B cell (primary cell): ENCODE data around the gene NCEH1. TPM values are rescaled to one million over a fixed set of nuclear protein-coding genes. Genes with fewer than 3 reads are reported as not detected.

Experiments
- ATAC-seq: fragments of 200-7000 bp; cut with Tn5 transposase; one replicate; pipeline ENCODE4 v1.10.0; 2021; ENCODE audit warnings: low read depth, mild to moderate bottlenecking, moderate number of reproducible peaks, moderate library complexity
- CTCF ChIA-PET: fragments of 350-600 bp; sonication (Branson Sonifier 250); formaldehyde crosslinking; loops from one replicate; lab custom pipeline; 2021; ENCODE audit warnings: antibody characterized with exemption, inconsistent platforms; lab: Charles Lee
- POLR2A ChIA-PET: fragments of 350-600 bp; sonication (Branson Sonifier 250); formaldehyde crosslinking; loops from one replicate; lab custom pipeline; 2021; ENCODE audit warnings: antibody characterized with exemption; lab: Charles Lee
- DNase-seq: peaks from one replicate; pipeline ENCODE4 v3.0.0; 2013
- H2AFZ ChIP-seq: 2 replicates; pipeline ENCODE4 v1.6.1; 2012; ENCODE audit warnings: mild to moderate bottlenecking, low read depth, low read length; ENCODE audit not compliant: insufficient read depth, poor library complexity, severe bottlenecking
- H3K27ac ChIP-seq, 2 donors: 1 replicate in 1 of 2; 2 replicates in 1 of 2; pipeline ENCODE4 v1.5.1; 2012 to 2013; ENCODE audit warnings: low read length in 2 of 2, mild to moderate bottlenecking in 2 of 2, moderate library complexity in 1 of 2
- H3K27me3 ChIP-seq, 4 experiments: fragments of 200-600 bp in 1 of 4; sonication (generic) in 1 of 4; replicated peaks in 1 of 4; 1 replicate in 2 of 4; 2 replicates in 2 of 4; pipeline versions ENCODE4 v1.6.1 to v1.7.0; 2013 to 2016; ENCODE audit warnings: low read length in 3 of 4, mild to moderate bottlenecking in 2 of 4, mixed read lengths in 1 of 4, moderate library complexity in 1 of 4; ENCODE audit not compliant: insufficient read depth in 4 of 4, control insufficient read depth in 3 of 4; ENCODE audit errors: control extremely low read depth in 1 of 4
- H3K36me3 ChIP-seq, 2 experiments: replicated peaks in 1 of 2; 1 replicate in 1 of 2; 2 replicates in 1 of 2; pipeline versions ENCODE4 v1.6.1 to v1.7.1; 2013; ENCODE audit warnings: low read length in 1 of 2; ENCODE audit not compliant: insufficient read depth in 2 of 2, control insufficient read depth in 1 of 2; ENCODE audit errors: control extremely low read depth in 1 of 2, extremely low read depth in 1 of 2
- H3K4me1 ChIP-seq, 2 donors: fragments of 200-600 bp in 1 of 2; sonication (generic) in 1 of 2; 1 replicate in 1 of 2; 2 replicates in 1 of 2; pipeline versions ENCODE4 v1.5.1 to v1.6.1; 2013 to 2017; ENCODE audit warnings: low read length in 2 of 2; ENCODE audit not compliant: control insufficient read depth in 2 of 2, insufficient read depth in 2 of 2
- H3K4me2 ChIP-seq: replicated peaks from 2 replicates; pipeline ENCODE3; 2012; ENCODE audit warnings: mild to moderate bottlenecking, low read depth, low read length; ENCODE audit not compliant: poor library complexity, severe bottlenecking
- H3K4me3 ChIP-seq, 5 experiments: fragments of 200-600 bp in 1 of 5; sonication (generic) in 1 of 5; 1 replicate in 3 of 5; 2 replicates in 2 of 5; pipeline versions ENCODE4 v1.5.1 to v1.7.0; 2011 to 2016; ENCODE audit warnings: low read length in 4 of 5, mild to moderate bottlenecking in 4 of 5, low read depth in 2 of 5, control low read depth in 1 of 5, moderate library complexity in 1 of 5; ENCODE audit not compliant: insufficient read depth in 1 of 5; ENCODE audit errors: control extremely low read depth in 1 of 5, extremely low read depth in 1 of 5
- H3K79me2 ChIP-seq: fragments of 200-600 bp; sonication (generic); one replicate; pipeline ENCODE4 v1.6.0; 2016; ENCODE audit warnings: low read length; ENCODE audit not compliant: control insufficient read depth, insufficient read depth
- H3K9ac ChIP-seq: fragments of 200-600 bp; sonication (generic); 2 replicates; pipeline ENCODE4 v1.6.1; 2017; ENCODE audit warnings: mild to moderate bottlenecking, low read length, moderate library complexity
- H3K9me3 ChIP-seq, 3 donors: one replicate each; pipeline versions ENCODE4 v1.6.1 to v1.7.1; 2013; ENCODE audit warnings: low read length in 2 of 3; ENCODE audit not compliant: control insufficient read depth in 2 of 3, insufficient read depth in 1 of 3; ENCODE audit errors: control extremely low read depth in 1 of 3
- H4K20me1 ChIP-seq: 2 replicates; pipeline ENCODE4 v1.6.0; 2012; ENCODE audit warnings: mild to moderate bottlenecking, low read length; ENCODE audit not compliant: insufficient read depth, control insufficient read depth, poor library complexity, severe bottlenecking
- H3K27ac Mint-ChIP-seq: one replicate; pipeline ENCODE4 v1.8.0; 2021; ENCODE audit warnings: mixed read lengths
- H3K27me3 Mint-ChIP-seq: one replicate; pipeline ENCODE4 v1.8.0; 2021; ENCODE audit warnings: mixed read lengths
- H3K4me1 Mint-ChIP-seq: one replicate; pipeline ENCODE4 v1.8.0; 2021; ENCODE audit warnings: mixed read lengths
- H3K4me3 Mint-ChIP-seq: one replicate; pipeline ENCODE4 v1.8.0; 2021; ENCODE audit warnings: mixed read lengths
- H3K9me3 Mint-ChIP-seq: one replicate; pipeline ENCODE4 v1.8.0; 2022; ENCODE audit warnings: mixed read lengths; ENCODE audit not compliant: insufficient read depth
- CTCF ChIP-seq: fragments of 200-600 bp; IDR thresholded peaks from one replicate; pipeline ENCODE4 v1.8.0; 2022; ENCODE audit warnings: antibody characterized with exemption, mild to moderate bottlenecking
- EZH2 ChIP-seq: IDR thresholded peaks from 2 replicates; pipeline ENCODE4 v1.6.1; 2012; ENCODE audit warnings: borderline replicate concordance, low read depth, mild to moderate bottlenecking, moderate library complexity, low read length; ENCODE audit not compliant: insufficient read depth, poor library complexity, severe bottlenecking
- WGBS: methylation state at CpG from one replicate; pipeline ENCODE4 v1.1.5; 2013; ENCODE audit warnings: missing lambda C conversion rate; ENCODE audit not compliant: insufficient coverage; 5-methylcytosine and 5-hydroxymethylcytosine counted together
- intact Hi-C: fragments of 100-400 bp; cut with micrococcal nuclease; formaldehyde crosslinking; loops from one replicate; pipeline ENCODE4 v1.10.0; 2022
- polyA plus RNA-seq: library from polyadenylated mRNA; depleted of rRNA; stranded (reverse); fragments of >200 nt; gene quantifications from 2 replicates; pipeline ENCODE4 v1.2.3, GENCODE V29; 2012
- total RNA-seq, 2 donors: library from RNA; stranded (reverse); fragments of 120-200 nt in 1 of 2; gene quantifications; 1 replicate in 1 of 2; 2 replicates in 1 of 2; pipeline versions ENCODE4 v1.2.3 to v1.2.4, GENCODE V29; 2013 to 2022

NCEH1 gene
- total and polyA plus RNA-seq, 2 donors (not counting 1 experiment from before 2014, with no cell fraction given) = 3.4 to 8.6 TPM

GRCh38 chr3:172647823-172648222, 63.0 kb downstream of the NCEH1 start:
- no peaks in the 10 kb centered on the region for H3K9me3 ChIP-seq
- no peak overlapping the region for H3K4me2 ChIP-seq
- no peak overlapping the region for H2AFZ ChIP-seq
- H3K27me3 Mint-ChIP-seq = no peaks in the 10 kb centered on the region
- H4K20me1 ChIP-seq = peaks cover 6% of the 10 kb centered on the region
- TF ChIP-seq EZH2 = no peak
- TF ChIP-seq CTCF = no peak
- H3K9ac ChIP-seq = no peak overlapping the region
- DNase-seq (no peak), ATAC-seq (no peak)
- H3K4me3 Mint-ChIP-seq = no peak overlapping the region
- H3K27ac ChIP-seq = no peak overlapping the region
- peaks cover 0 to 6% of the 10 kb centered on the region in 2 experiments for H3K36me3 ChIP-seq
- no peaks in the 10 kb centered on the region for H3K9me3 Mint-ChIP-seq
- H3K27me3 ChIP-seq = no peaks in the 10 kb centered on the region
- no peak overlapping the region for H3K4me3 ChIP-seq
- intact Hi-C loops = no loop called here
- no peaks in the 10 kb centered on the region for H3K79me2 ChIP-seq
- CTCF ChIA-PET = no interaction called here
- no peak overlapping the region for H3K27ac Mint-ChIP-seq
- POLR2A ChIA-PET = no interaction called here
- WGBS = 92% methylated on average over 13 of the region's 14 CpGs
- no peaks in the 10 kb centered on the region for H3K4me1 Mint-ChIP-seq
- H3K4me1 ChIP-seq = no peaks in the 10 kb centered on the region

GRCh38 chr3:172647080-172647479, 63.8 kb downstream of the NCEH1 start:
- Histone ChIP-seq H3K27me3 (no peaks in the 10 kb centered on the region), H3K79me2 (no peaks in the 10 kb centered on the region), H3K9me3 (no peaks in the 10 kb centered on the region), H3K27ac (no peak overlapping the region), H3K36me3 (peaks cover 0 to 10% of the 10 kb centered on the region in 2 experiments), H3K9ac (no peak overlapping the region), H2AFZ (no peak overlapping the region), H3K4me1 (no peaks in the 10 kb centered on the region), H4K20me1 (peaks cover 6% of the 10 kb centered on the region), H3K4me3 (no peak overlapping the region), H3K4me2 (no peak overlapping the region)
- CTCF ChIA-PET = interaction anchor here (1.0 kb wide), 1 partner anchor 9 kb away, joined by 3 read pairs; no protein-coding TSS in a partner anchor
- no peak overlapping the region for H3K27ac Mint-ChIP-seq
- WGBS = no CpG with 5 or more reads among the region's 3 CpGs
- POLR2A ChIA-PET = no interaction called here
- no peaks in the 10 kb centered on the region for H3K27me3 Mint-ChIP-seq
- ATAC-seq (no peak), DNase-seq (no peak)
- no peak for TF ChIP-seq CTCF
- TF ChIP-seq EZH2 = no peak
- H3K4me3 Mint-ChIP-seq = no peak overlapping the region
- H3K4me1 Mint-ChIP-seq = no peaks in the 10 kb centered on the region
- intact Hi-C loops = no loop called here
- no peaks in the 10 kb centered on the region for H3K9me3 Mint-ChIP-seq
